Transverse colon (tissue), 4 donors: ENCODE results near the gene TEX13A.

Experiments used
- CTCF ChIP-seq, 5 experiments: fragments of 200-600 bp in 3 of 5; fragments of 450-650 bp in 2 of 5; sonication (generic) in 3 of 5; IDR thresholded peaks; 1 replicate in 2 of 5; 2 replicates in 3 of 5; pipeline ENCODE4 v1.5.1; 2016 to 2017; ENCODE audit warnings: antibody characterized with exemption in 5 of 5, inconsistent platforms in 3 of 5, mild to moderate bottlenecking in 2 of 5, moderate library complexity in 1 of 5
- EP300 ChIP-seq: sonication (generic); formaldehyde crosslinking; IDR thresholded peaks from one replicate; pipeline ENCODE4 v1.6.1; 2017; ENCODE audit warnings: antibody characterized with exemption, low read depth
- POLR2A ChIP-seq: fragments of 450-650 bp; IDR thresholded peaks from one replicate; pipeline ENCODE4 v1.6.1; 2016; ENCODE audit warnings: antibody characterized with exemption, mild to moderate bottlenecking, moderate library complexity
- POLR2AphosphoS5 ChIP-seq, 3 donors: sonication (generic); formaldehyde crosslinking; IDR thresholded peaks; one replicate each; pipeline ENCODE4 v1.6.1; 2016; ENCODE audit warnings: antibody characterized with exemption in 3 of 3

GRCh38 chrX:105189093-105189492 lies 31.4 kb downstream of the TEX13A start:
- TF ChIP-seq CTCF (IDR thresholded peaks at IDR 0.05) (no peak), POLR2A (no peak), POLR2AphosphoS5 (IDR thresholded peaks at IDR 0.05) (no peak), EP300 (no peak)
